Caco-2 (cell line): ENCODE data around the gene BPNT1. TPM values are rescaled to one million over a fixed set of nuclear protein-coding genes. Genes with fewer than 3 reads are reported as not detected.

Source experiments
- Bru-seq: library from RNA; stranded (reverse); fragments of 400-500 nt; gene quantifications from one replicate; lab custom pipeline; 2021; lab: Mats Ljungman, UMichigan
- BruChase-seq, 2 experiments: library from RNA; stranded (reverse); fragments of 400-500 nt; gene quantifications; one replicate each; lab custom pipeline; 2021; lab: Mats Ljungman, UMichigan
- BruUV-seq: library from RNA; stranded (reverse); fragments of 400-500 nt; replicated peaks from 2 replicates; lab custom pipeline; 2021; lab: Mats Ljungman, UMichigan
- CTCF ChIA-PET: fragments of 300-600 bp; sonication (Branson Sonifier 250); formaldehyde crosslinking; loops from one replicate; lab custom pipeline; 2022; ENCODE audit warnings: antibody characterized with exemption; lab: Charles Lee
- POLR2A ChIA-PET: fragments of 300-600 bp; sonication (Branson Sonifier 250); formaldehyde crosslinking; loops from one replicate; lab custom pipeline; 2022; ENCODE audit warnings: antibody characterized with exemption; lab: Charles Lee
- DNase-seq, 2 experiments: peaks; one replicate each; pipeline versions ENCODE4 v3.0.0 to v3.0.0-alpha.2; 2020 to 2022
- H3K27me3 ChIP-seq: replicated peaks from 2 replicates; pipeline ENCODE4 v1.6.0; 2011; ENCODE audit warnings: low read length; ENCODE audit not compliant: control insufficient read depth, insufficient read depth
- H3K36me3 ChIP-seq: 2 replicates; pipeline ENCODE4 v1.5.1; 2011; ENCODE audit warnings: low read length; ENCODE audit not compliant: control insufficient read depth, insufficient read depth
- H3K4me1 ChIP-seq: fragments of 250-450 bp; sonication (Bioruptor Pico); 2 replicates; pipeline ENCODE4 v1.5.1; 2020; ENCODE audit warnings: mild to moderate bottlenecking
- H3K4me3 ChIP-seq: 2 replicates; pipeline ENCODE4 v1.5.1; 2011; ENCODE audit warnings: low read depth, mild to moderate bottlenecking, control low read depth, low read length
- H3K9me3 ChIP-seq: fragments of 250-450 bp; sonication (Bioruptor Pico); 2 replicates; pipeline ENCODE4 v1.5.1; 2020; ENCODE audit warnings: mild to moderate bottlenecking, moderate library complexity
- H3K27ac Mint-ChIP-seq: one replicate; pipeline ENCODE4 v1.8.0; 2022; ENCODE audit warnings: mixed read lengths; ENCODE audit not compliant: unreplicated experiment
- H3K27me3 Mint-ChIP-seq: one replicate; pipeline ENCODE4 v1.8.0; 2022; ENCODE audit warnings: mixed read lengths; ENCODE audit not compliant: insufficient read depth, unreplicated experiment
- H3K36me3 Mint-ChIP-seq: one replicate; pipeline ENCODE4 v1.8.0; 2022; ENCODE audit warnings: mild to moderate bottlenecking, mixed read lengths; ENCODE audit not compliant: insufficient read depth, unreplicated experiment
- H3K4me1 Mint-ChIP-seq: one replicate; pipeline ENCODE4 v1.8.0; 2022; ENCODE audit warnings: low read depth, mixed read lengths; ENCODE audit not compliant: unreplicated experiment
- H3K4me3 Mint-ChIP-seq: one replicate; pipeline ENCODE4 v1.8.0; 2022; ENCODE audit warnings: mild to moderate bottlenecking, moderate library complexity, mixed read lengths; ENCODE audit not compliant: unreplicated experiment
- H3K9me3 Mint-ChIP-seq: one replicate; pipeline ENCODE4 v1.8.0; 2022; ENCODE audit warnings: mixed read lengths; ENCODE audit not compliant: unreplicated experiment
- intact Hi-C: fragments of 100-400 bp; cut with micrococcal nuclease; formaldehyde crosslinking; loops from one replicate; pipeline ENCODE4 v1.10.0; 2022; ENCODE audit not compliant: unreplicated experiment
- long read RNA-seq: library from polyadenylated mRNA; stranded (forward); transcript quantifications from one replicate; pipeline ENCODE4 v2.0.0, GENCODE V29; 2022
- total RNA-seq: library from RNA; stranded (reverse); gene quantifications from 2 replicates; pipeline ENCODE4 v1.2.3, GENCODE V29; 2022
- TF ChIP-seq, protein P1 (sequence below), 2 experiments: fragments of 200-600 bp in 1 of 2; IDR thresholded peaks; 1 replicate in 1 of 2; 2 replicates in 1 of 2; pipeline versions ENCODE4 v1.5.1 to v1.8.0; 2011 to 2022; ENCODE audit warnings: antibody characterized with exemption in 1 of 2, control low read depth in 1 of 2, inconsistent platforms in 1 of 2, low read depth in 1 of 2, low read length in 1 of 2, mild to moderate bottlenecking in 1 of 2, moderate library complexity in 1 of 2; ENCODE audit not compliant: insufficient read depth in 1 of 2, severe bottlenecking in 1 of 2, unreplicated experiment in 1 of 2

Gene BPNT1, protein sequence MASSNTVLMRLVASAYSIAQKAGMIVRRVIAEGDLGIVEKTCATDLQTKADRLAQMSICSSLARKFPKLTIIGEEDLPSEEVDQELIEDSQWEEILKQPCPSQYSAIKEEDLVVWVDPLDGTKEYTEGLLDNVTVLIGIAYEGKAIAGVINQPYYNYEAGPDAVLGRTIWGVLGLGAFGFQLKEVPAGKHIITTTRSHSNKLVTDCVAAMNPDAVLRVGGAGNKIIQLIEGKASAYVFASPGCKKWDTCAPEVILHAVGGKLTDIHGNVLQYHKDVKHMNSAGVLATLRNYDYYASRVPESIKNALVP
- total RNA-seq: 25.0 and 29.4 TPM in 2 replicates
- Bru-seq, nascent RNA: percentile 58 among the genes with signal in this experiment
- BruChase-seq, experiment 1, labeled RNA remaining after a 2-hour chase: percentile 59 among the genes with signal in this experiment
- BruChase-seq, experiment 2, labeled RNA remaining after a 6-hour chase: percentile 63 among the genes with signal in this experiment
- long read RNA-seq, transcript BPNT1-201 (9 exons, 2,465 nt): major isoform, 5 of 16 reads
- long read RNA-seq, partial matches to known transcripts: 7 of 16 reads
- long read RNA-seq, other reads (novel, unspliced or antisense): 3 of 16 reads

DNA sequence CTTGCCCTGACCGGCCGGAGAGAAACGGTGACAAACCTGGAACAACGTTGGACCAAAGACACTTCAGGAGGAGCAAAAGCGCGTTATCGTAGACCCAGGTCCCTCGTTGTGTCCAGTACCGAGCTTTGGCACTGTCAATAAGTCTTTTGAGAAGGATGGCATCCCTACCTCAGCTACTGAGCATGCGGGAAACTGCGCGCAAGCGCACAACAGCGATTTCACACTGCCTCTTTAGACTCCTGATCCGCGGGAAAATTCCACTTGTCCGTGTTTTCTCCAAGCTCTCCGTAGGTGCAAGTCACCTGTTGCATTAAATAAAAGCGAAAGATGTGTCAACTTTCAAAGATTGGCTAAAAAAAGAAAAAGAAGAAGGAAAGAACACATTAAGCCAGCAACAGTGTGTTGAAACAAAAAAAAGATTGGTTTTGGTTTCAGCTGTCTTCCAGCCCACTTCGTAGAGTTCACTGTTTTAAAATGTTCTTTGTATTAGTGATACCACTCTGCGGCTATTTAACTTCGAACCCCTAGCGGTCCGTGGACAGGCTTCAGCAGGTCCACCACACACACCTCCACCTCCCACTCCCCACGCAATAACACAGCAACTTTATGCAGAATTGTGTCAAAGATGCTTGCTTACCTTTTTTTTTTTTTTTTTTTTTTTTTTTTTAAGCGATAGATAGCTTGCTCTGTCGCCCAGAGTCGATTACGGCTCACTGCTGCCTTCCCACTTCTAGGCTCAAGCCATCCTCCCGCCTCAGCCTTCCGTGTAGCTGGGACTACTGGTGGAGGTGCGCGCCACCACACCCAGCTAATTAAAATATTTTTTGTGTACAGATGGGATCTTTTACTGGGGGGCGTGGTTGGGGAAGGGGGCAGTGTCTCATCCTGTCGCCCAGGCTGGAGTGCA is at the start of gene BPNT1:
BPNT1 (minus strand) TSS at position 139 of the 907 bp plus-strand sequence. CDS start 9,942 bp downstream, outside the sequence.
- H3K36me3 Mint-ChIP-seq: peaks cover 14% of the 10 kb centered on the region
- Histone ChIP-seq H3K4me3 (peak within 1 kb of the TSS; percentile 69), H3K36me3 (no peaks in the 10 kb centered on the region), H3K4me1 (0 out of 2 replicates have a peak, but pooled peaks cover 5% of the 10 kb centered on the region), H3K9me3 (no peaks in the 10 kb centered on the region), H3K27me3 (no peaks in the 10 kb centered on the region)
- ChIA-PET CTCF (interaction anchor here (0.6 to 0.7 kb wide), 7 partner anchors 23 to 459 kb away, joined by 3 to 5 read pairs (median 4); partner anchors contain the start of gene EPRS1), POLR2A (interaction anchor here (0.6 to 0.9 kb wide), 3 partner anchors 44 to 112 kb away, joined by 4 to 6 read pairs (median 5); partner anchors contain the start of gene EPRS1)
- H3K9me3 Mint-ChIP-seq: no peaks in the 10 kb centered on the region
- BruUV-seq: no TSS peak
- DNase-seq: peak; percentile 96 to 97
- H3K27me3 Mint-ChIP-seq: no peaks in the 10 kb centered on the region
- TF ChIP-seq, protein P1, sequence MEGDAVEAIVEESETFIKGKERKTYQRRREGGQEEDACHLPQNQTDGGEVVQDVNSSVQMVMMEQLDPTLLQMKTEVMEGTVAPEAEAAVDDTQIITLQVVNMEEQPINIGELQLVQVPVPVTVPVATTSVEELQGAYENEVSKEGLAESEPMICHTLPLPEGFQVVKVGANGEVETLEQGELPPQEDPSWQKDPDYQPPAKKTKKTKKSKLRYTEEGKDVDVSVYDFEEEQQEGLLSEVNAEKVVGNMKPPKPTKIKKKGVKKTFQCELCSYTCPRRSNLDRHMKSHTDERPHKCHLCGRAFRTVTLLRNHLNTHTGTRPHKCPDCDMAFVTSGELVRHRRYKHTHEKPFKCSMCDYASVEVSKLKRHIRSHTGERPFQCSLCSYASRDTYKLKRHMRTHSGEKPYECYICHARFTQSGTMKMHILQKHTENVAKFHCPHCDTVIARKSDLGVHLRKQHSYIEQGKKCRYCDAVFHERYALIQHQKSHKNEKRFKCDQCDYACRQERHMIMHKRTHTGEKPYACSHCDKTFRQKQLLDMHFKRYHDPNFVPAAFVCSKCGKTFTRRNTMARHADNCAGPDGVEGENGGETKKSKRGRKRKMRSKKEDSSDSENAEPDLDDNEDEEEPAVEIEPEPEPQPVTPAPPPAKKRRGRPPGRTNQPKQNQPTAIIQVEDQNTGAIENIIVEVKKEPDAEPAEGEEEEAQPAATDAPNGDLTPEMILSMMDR (IDR thresholded peaks at IDR 0.05; ENCODE audit: insufficient read depth in 1 of 2, low read depth in 1 of 2, low read length in 1 of 2, severe bottlenecking in 1 of 2, unreplicated experiment in 1 of 2): no peak
- peak within 1 kb of the TSS; percentile 100 for H3K4me3 Mint-ChIP-seq
- peak within 1 kb of the TSS; percentile 94 for H3K27ac Mint-ChIP-seq
- intact Hi-C loops: loop anchor here (1.0 kb wide), 1 partner anchor 44 kb away; the partner anchor contains the start of gene EPRS1
- no peaks in the 10 kb centered on the region for H3K4me1 Mint-ChIP-seq

DNA sequence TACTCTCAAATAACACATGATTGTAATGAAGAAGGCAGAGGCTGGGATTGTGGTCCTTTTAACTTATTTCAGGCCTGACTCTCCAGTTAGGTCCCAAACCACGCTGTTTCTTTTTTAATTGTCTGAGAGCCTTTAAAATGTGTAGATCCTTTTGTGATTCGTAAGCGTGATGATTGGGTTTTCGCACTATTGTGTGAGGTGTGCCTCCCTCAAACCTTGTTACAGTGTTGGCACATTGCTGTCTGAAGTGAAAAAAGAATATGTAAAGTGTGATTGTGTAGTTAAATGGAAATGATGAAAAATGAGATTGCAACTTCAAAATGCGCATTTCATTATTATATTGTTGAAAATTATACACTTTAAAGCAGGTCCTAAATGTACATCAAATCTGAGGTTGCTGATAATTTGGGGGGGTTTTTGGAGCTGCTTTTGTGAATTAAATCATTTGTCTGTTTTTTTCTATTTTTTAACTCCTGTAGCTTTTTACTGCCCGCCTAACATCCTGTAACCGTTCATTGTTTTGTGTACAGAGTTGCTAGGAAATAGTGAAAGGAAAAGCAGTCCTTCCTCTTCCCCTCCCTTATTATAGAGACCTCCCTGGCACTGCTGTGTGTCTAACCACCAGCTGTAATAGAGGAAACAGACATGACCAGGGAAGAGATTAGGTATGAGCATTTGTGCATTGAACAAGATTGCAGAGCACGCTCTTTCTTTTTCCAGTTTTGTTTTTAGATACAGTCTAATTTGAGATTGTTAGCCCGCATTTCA is 47.6 kb upstream of the BPNT1 start:
- Histone ChIP-seq H3K36me3 (peaks cover 2% of the 10 kb centered on the region; the same call in 1 of the 2 replicates), H3K27me3 (no peaks in the 10 kb centered on the region), H3K9me3 (no peaks in the 10 kb centered on the region), H3K4me1 (no peaks in the 10 kb centered on the region), H3K4me3 (no peak overlapping the region)
- no peaks in the 10 kb centered on the region for H3K4me1 Mint-ChIP-seq
- TF ChIP-seq, protein P1 (IDR thresholded peaks at IDR 0.05; ENCODE audit: insufficient read depth in 1 of 2, low read depth in 1 of 2, low read length in 1 of 2, severe bottlenecking in 1 of 2, unreplicated experiment in 1 of 2): no peak
- intact Hi-C loops: no loop called here
- no peak overlapping the region for H3K4me3 Mint-ChIP-seq
- H3K27ac Mint-ChIP-seq: no peak overlapping the region
- no peaks in the 10 kb centered on the region for H3K9me3 Mint-ChIP-seq
- DNase-seq: no peak
- no peaks in the 10 kb centered on the region for H3K27me3 Mint-ChIP-seq
- no TSS peak for BruUV-seq
- H3K36me3 Mint-ChIP-seq: peaks cover 81% of the 10 kb centered on the region
- CTCF ChIA-PET: no interaction called here
- POLR2A ChIA-PET: no interaction called here
